ENCODE data around the gene LFNG. TPM values are rescaled to one million over a fixed set of nuclear protein-coding genes. Genes with fewer than 3 reads are reported as not detected.

LFNG gene
- total and polyA plus RNA-seq, 2 of the 13 experiments (the other 11 are each of a cell fraction or from before 2014, with no cell fraction given), result 0.44 to 1.5 TPM

DNA sequence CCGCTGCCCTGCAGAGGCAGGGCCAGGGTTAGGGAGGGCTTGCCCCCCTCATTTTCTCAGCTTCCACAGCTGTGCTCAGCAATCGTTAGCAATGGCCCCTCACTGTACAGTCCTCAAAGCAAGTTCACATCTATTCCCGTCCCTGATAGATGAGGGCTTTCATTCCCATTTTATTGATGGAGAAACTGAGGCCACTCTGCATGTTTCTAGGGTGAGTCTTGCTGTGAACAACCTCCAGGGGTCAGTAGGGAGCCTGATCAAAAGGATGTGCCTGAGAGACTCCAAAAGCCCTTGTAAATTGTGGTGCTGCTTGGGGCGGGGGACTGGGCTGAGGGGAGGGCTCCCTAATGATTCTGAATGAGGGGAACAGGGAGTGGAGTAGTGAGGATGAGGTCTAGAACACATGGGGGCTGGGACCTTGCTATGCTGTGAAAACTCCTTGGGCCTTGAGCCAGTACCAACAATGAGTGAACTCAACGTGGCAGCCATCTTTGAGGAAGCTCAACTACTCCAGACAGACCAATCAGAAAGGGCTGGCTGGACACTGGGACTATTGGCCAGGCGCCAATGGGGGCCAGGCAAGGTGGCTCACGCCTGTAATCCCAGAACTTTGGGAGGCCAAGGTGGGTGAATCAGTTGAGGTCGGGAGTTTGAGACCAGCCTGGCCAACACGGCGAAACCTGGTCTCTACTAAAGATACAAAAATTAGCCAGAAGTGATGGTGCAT, 36.7 kb upstream of the LFNG start:
- TF ChIP-seq, protein P1, sequence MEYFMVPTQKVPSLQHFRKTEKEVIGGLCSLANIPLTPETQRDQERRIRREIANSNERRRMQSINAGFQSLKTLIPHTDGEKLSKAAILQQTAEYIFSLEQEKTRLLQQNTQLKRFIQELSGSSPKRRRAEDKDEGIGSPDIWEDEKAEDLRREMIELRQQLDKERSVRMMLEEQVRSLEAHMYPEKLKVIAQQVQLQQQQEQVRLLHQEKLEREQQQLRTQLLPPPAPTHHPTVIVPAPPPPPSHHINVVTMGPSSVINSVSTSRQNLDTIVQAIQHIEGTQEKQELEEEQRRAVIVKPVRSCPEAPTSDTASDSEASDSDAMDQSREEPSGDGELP (IDR thresholded peaks at IDR 0.05; ENCODE audit: borderline replicate concordance, low read depth), result no peak
- no peak for TF ChIP-seq ZNF34 (CRISPR knock-in tag; IDR thresholded peaks at IDR 0.05; ENCODE audit: borderline replicate concordance)
- TF ChIP-seq ZNF629 (CRISPR knock-in tag; conservative IDR thresholded peaks at IDR 0.05), result peak; percentile 71
- TF ChIP-seq HNRNPH1 (optimal IDR thresholded peaks at IDR 0.05; ENCODE audit: low read depth, low read length), result no peak
- CTCF ChIA-PET (ENCODE audit: low intra/inter-chr PET ratio, low total read pairs), result no interaction called here
- Histone ChIP-seq H2AFZ (ENCODE audit: low read length) (no peak overlapping the region), H3K9ac (ENCODE audit: insufficient read depth, low read depth, low read length) (no peak overlapping the region), H3K36me3 (replicated peaks in 1 of 2; ENCODE audit: control insufficient read depth in 1 of 2, insufficient read depth in 2 of 2, low read length in 2 of 2) (no peaks in the 10 kb centered on the region), H3K27ac (ENCODE audit: extremely low read length, insufficient read depth, low read length) (no peak overlapping the region), H3K4me2 (ENCODE audit: low read depth, low read length) (no peak overlapping the region), H3K27me3 (ENCODE audit: control insufficient read depth in 1 of 2, insufficient read depth in 2 of 2, low read length in 2 of 2) (peaks cover 8 to 46% of the 10 kb centered on the region in 2 experiments; a peak in 4 of 5 replicates), H3K9me3 (ENCODE audit: low read length) (no peaks in the 10 kb centered on the region), H4K20me1 (ENCODE audit: insufficient read depth, low read length) (no peaks in the 10 kb centered on the region), H3K4me3 (replicated peaks in 1 of 3; ENCODE audit: insufficient read depth in 1 of 3, low read depth in 2 of 3, low read length in 3 of 3) (no peak overlapping the region), H3K4me1 (ENCODE audit: insufficient read depth, low read length) (peaks cover 15% of the 10 kb centered on the region), H3K79me2 (ENCODE audit: insufficient read depth, low read length) (no peaks in the 10 kb centered on the region)
- no TSS peak for BruUV-seq (replicated peaks)
- in situ Hi-C loops (cut with HindIII; ENCODE audit: extremely low pct_ligation_motif_present, low pct_unique_long_range_greater_than_20kb), result no loop called here
- ATAC-seq (no peak), FAIRE-seq (no peak), DNase-seq (ENCODE audit: low spot score) (no peak)
- WGBS (ENCODE audit: low lambda C conversion rate), result 50% methylated on average over 4 of the region's 10 CpGs
- intact Hi-C loops (cut with micrococcal nuclease; ENCODE audit: unreplicated experiment), result no loop called here
- POLR2A ChIA-PET, result no interaction called here

DNA sequence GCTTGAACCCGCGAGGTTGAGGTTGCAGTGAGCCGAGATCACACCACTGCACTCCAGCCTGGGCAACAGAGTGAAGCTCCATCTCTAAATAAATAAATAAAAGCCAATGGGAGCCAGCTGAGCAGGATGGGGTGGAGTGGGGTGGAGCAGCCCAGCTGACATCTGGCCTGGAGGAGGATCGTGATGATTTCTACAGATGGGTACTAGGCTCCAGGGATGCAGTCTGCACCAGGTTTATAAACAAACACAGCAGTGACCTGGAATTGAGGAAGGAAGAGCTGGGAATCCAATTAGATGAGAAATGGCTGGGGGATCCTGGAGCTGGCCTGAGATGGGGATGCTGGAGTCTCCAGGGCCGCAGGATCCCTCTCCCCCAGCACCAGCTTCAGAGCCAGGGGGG, 36.1 kb upstream of the LFNG start:
- DNase-seq (ENCODE audit: low spot score) (no peak), ATAC-seq (no peak), FAIRE-seq (no peak)
- 20% methylated on average over 5 of the region's 5 CpGs for WGBS (ENCODE audit: low lambda C conversion rate)
- Histone ChIP-seq H3K27me3 (ENCODE audit: control insufficient read depth in 1 of 2, insufficient read depth in 2 of 2, low read length in 2 of 2) (peaks cover 11 to 46% of the 10 kb centered on the region in 2 experiments; a peak in 4 of 5 replicates), H2AFZ (ENCODE audit: low read length) (no peak overlapping the region), H4K20me1 (ENCODE audit: insufficient read depth, low read length) (no peaks in the 10 kb centered on the region), H3K9me3 (ENCODE audit: low read length) (no peaks in the 10 kb centered on the region), H3K4me1 (ENCODE audit: insufficient read depth, low read length) (peaks cover 8% of the 10 kb centered on the region), H3K27ac (ENCODE audit: extremely low read length, insufficient read depth, low read length) (no peak overlapping the region), H3K4me2 (ENCODE audit: low read depth, low read length) (no peak overlapping the region), H3K9ac (ENCODE audit: insufficient read depth, low read depth, low read length) (no peak overlapping the region), H3K4me3 (replicated peaks in 1 of 3; ENCODE audit: insufficient read depth in 1 of 3, low read depth in 2 of 3, low read length in 3 of 3) (no peak overlapping the region), H3K36me3 (replicated peaks in 1 of 2; ENCODE audit: control insufficient read depth in 1 of 2, insufficient read depth in 2 of 2, low read length in 2 of 2) (no peaks in the 10 kb centered on the region), H3K79me2 (ENCODE audit: insufficient read depth, low read length) (no peaks in the 10 kb centered on the region)
- no TSS peak for BruUV-seq (replicated peaks)
- intact Hi-C loops (cut with micrococcal nuclease; ENCODE audit: unreplicated experiment), result no loop called here
- POLR2A ChIA-PET, result no interaction called here
- CTCF ChIA-PET (ENCODE audit: low intra/inter-chr PET ratio, low total read pairs), result no interaction called here
- in situ Hi-C loops (cut with HindIII; ENCODE audit: extremely low pct_ligation_motif_present, low pct_unique_long_range_greater_than_20kb), result no loop called here
- TF ChIP-seq, protein P2, sequence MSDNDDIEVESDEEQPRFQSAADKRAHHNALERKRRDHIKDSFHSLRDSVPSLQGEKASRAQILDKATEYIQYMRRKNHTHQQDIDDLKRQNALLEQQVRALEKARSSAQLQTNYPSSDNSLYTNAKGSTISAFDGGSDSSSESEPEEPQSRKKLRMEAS (IDR thresholded peaks at IDR 0.05), result no peak
- TF ChIP-seq ZFP1 (CRISPR knock-in tag; IDR thresholded peaks at IDR 0.05), result no peak
- no peak for TF ChIP-seq IRX3 (CRISPR knock-in tag; IDR thresholded peaks at IDR 0.05; ENCODE audit: borderline replicate concordance, low read depth)
- no peak for TF ChIP-seq KLF6 (CRISPR knock-in tag; IDR thresholded peaks at IDR 0.05)
- TF ChIP-seq SAP130 (CRISPR knock-in tag; IDR thresholded peaks at IDR 0.05; ENCODE audit: low read depth), result no peak
- no peak for TF ChIP-seq MBD4 (IDR thresholded peaks at IDR 0.05; ENCODE audit: borderline replicate concordance, low read length)
- no peak for TF ChIP-seq NR3C1 (CRISPR knock-in tag; IDR thresholded peaks at IDR 0.05)
- TF ChIP-seq, protein P3, sequence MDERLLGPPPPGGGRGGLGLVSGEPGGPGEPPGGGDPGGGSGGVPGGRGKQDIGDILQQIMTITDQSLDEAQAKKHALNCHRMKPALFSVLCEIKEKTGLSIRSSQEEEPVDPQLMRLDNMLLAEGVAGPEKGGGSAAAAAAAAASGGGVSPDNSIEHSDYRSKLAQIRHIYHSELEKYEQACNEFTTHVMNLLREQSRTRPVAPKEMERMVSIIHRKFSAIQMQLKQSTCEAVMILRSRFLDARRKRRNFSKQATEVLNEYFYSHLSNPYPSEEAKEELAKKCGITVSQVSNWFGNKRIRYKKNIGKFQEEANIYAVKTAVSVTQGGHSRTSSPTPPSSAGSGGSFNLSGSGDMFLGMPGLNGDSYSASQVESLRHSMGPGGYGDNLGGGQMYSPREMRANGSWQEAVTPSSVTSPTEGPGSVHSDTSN (CRISPR knock-in tag; IDR thresholded peaks at IDR 0.05), result no peak
- no peak for TF ChIP-seq ARNT2 (CRISPR knock-in tag; IDR thresholded peaks at IDR 0.05; ENCODE audit: low read depth)
- no peak for TF ChIP-seq ZNF703 (CRISPR knock-in tag; IDR thresholded peaks at IDR 0.05; ENCODE audit: borderline replicate concordance)
- TF ChIP-seq KDM4B (CRISPR knock-in tag; IDR thresholded peaks at IDR 0.05), result no peak
- TF ChIP-seq, protein P4, sequence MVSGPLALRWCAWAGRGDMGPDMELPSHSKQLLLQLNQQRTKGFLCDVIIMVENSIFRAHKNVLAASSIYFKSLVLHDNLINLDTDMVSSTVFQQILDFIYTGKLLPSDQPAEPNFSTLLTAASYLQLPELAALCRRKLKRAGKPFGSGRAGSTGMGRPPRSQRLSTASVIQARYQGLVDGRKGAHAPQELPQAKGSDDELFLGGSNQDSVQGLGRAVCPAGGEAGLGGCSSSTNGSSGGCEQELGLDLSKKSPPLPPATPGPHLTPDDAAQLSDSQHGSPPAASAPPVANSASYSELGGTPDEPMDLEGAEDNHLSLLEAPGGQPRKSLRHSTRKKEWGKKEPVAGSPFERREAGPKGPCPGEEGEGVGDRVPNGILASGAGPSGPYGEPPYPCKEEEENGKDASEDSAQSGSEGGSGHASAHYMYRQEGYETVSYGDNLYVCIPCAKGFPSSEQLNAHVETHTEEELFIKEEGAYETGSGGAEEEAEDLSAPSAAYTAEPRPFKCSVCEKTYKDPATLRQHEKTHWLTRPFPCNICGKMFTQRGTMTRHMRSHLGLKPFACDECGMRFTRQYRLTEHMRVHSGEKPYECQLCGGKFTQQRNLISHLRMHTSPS (CRISPR knock-in tag; IDR thresholded peaks at IDR 0.05; ENCODE audit: low read depth), result no peak
- TF ChIP-seq ARNT (IDR thresholded peaks at IDR 0.05), result no peak

Measured in HepG2 (cell line).